Right lobe of liver (tissue), 6 donors: Measurements from ENCODE around the gene FNTB. TPM values are rescaled to one million over a fixed set of nuclear protein-coding genes. Genes with fewer than 3 reads are reported as not detected.
A peak's percentile ranks its signal among the peaks of the same experiment; 100 is the strongest.

Experiments
- ATAC-seq, 4 donors: fragments of 200-7000 bp; cut with Tn5 transposase; one replicate each; pipeline ENCODE4 v1.9.1; 2020; ENCODE audit warnings: mild to moderate bottlenecking in 4 of 4, moderate library complexity in 4 of 4
- DNase-seq, 3 donors: peaks; one replicate each; pipeline ENCODE4 v3.0.0-alpha.2; 2020
- H3K27ac ChIP-seq, 3 donors: fragments of 200-600 bp; one replicate each; pipeline ENCODE4 v1.8.0; 2022
- H3K27me3 ChIP-seq, 2 donors: fragments of 200-600 bp; one replicate each; pipeline ENCODE4 v1.8.0; 2022
- H3K36me3 ChIP-seq, 4 donors: fragments of 200-600 bp; sonication (generic) in 1 of 4; one replicate each; pipeline versions ENCODE4 v1.5.1 to v1.8.0; 2017 to 2022; ENCODE audit warnings: control low read depth in 1 of 4
- H3K4me1 ChIP-seq, 4 donors: fragments of 200-600 bp; sonication (generic) in 1 of 4; one replicate each; pipeline versions ENCODE4 v1.5.1 to v1.8.0; 2017 to 2022; ENCODE audit warnings: control low read depth in 1 of 4
- H3K4me3 ChIP-seq, 3 donors: fragments of 200-600 bp; one replicate each; pipeline ENCODE4 v1.8.0; 2022
- H3K9me3 ChIP-seq, 4 donors: fragments of 200-600 bp; sonication (generic) in 1 of 4; one replicate each; pipeline versions ENCODE4 v1.5.1 to v1.8.0; 2017 to 2022; ENCODE audit warnings: control low read depth in 1 of 4
- POLR2A ChIP-seq: fragments of 450-650 bp; IDR thresholded peaks from one replicate; pipeline ENCODE4 v1.6.1; 2017; ENCODE audit warnings: antibody characterized with exemption, mild to moderate bottlenecking
- WGBS: methylation state at CpG from one replicate; pipeline ENCODE4 v1.1.6; 2018; ENCODE audit warnings: low coverage, low lambda C conversion rate; ENCODE audit not compliant: insufficient coverage; ENCODE audit errors: missing lambda C conversion rate; 5-methylcytosine and 5-hydroxymethylcytosine counted together
- intact Hi-C, 2 donors: fragments of 100-400 bp; cut with DNase I; formaldehyde crosslinking; loops; one replicate each; pipeline versions ENCODE4 v1.11.2 to v1.14.1; 2022
- total RNA-seq, 6 experiments: library from RNA; depleted of rRNA in 2 of 6; stranded (reverse); fragments of >200 nt in 2 of 6; fragmentation: NEBNext Ultra II Directional in 3 of 6; extraction: Animal tissue kit (Norgen Biotek cat#: 25700) in 3 of 6; gene quantifications; one replicate each; pipeline versions ENCODE4 v1.1.0 to v1.2.4, GENCODE V29; 2016 to 2023
- TF ChIP-seq, protein P1 (sequence below), 4 donors: fragments of 200-600 bp in 3 of 4; fragments of 450-650 bp in 1 of 4; IDR thresholded peaks; one replicate each; pipeline versions ENCODE4 v1.5.1 to v1.8.0; 2016 to 2022; ENCODE audit warnings: antibody characterized with exemption in 4 of 4, mild to moderate bottlenecking in 2 of 4
- donor health status: DM: no; HTN: yes; CAD: no.
- donor health status: DM: no; HTN: no; CAD: no.
- donor health status: DM: no; HTN: no; CAD: no.
- donor health status: DM: no; HTN: yes; CAD: no.
- donor health status: DM: no; HTN: yes; CAD: no.

The FNTB gene
- total RNA-seq, 6 experiments from 2014 or later = 6.1 to 19.2 (median 9.0) TPM

DNA sequence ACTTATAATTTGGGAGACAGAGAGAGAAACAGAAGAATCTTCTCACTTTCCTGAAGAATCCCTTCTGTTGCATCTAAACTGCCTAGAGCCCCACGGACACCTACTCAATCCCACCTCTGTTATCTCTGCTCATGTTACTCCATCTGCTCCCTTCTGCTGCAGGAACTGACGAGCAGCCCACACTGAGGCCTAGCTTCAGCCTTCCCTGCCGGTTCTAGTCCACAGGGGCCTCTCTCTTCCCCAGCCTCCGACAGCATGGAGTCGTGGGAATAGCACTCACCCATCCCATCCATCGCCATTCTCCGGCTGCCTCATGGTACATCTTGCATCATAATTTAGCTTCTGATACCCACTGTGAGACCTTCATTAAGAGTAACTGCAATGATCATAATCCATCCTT is 18.5 kb upstream of the FNTB start:
- Histone ChIP-seq H3K27ac (no peak overlapping the region), H3K36me3 (no peaks in the 10 kb centered on the region), H3K27me3 (no peaks in the 10 kb centered on the region), H3K9me3 (no peaks in the 10 kb centered on the region), H3K4me1 (peaks cover 0 to 7% (median 0%) of the 10 kb centered on the region in 4 donors), H3K4me3 (no peak overlapping the region)
- TF ChIP-seq, protein P1, sequence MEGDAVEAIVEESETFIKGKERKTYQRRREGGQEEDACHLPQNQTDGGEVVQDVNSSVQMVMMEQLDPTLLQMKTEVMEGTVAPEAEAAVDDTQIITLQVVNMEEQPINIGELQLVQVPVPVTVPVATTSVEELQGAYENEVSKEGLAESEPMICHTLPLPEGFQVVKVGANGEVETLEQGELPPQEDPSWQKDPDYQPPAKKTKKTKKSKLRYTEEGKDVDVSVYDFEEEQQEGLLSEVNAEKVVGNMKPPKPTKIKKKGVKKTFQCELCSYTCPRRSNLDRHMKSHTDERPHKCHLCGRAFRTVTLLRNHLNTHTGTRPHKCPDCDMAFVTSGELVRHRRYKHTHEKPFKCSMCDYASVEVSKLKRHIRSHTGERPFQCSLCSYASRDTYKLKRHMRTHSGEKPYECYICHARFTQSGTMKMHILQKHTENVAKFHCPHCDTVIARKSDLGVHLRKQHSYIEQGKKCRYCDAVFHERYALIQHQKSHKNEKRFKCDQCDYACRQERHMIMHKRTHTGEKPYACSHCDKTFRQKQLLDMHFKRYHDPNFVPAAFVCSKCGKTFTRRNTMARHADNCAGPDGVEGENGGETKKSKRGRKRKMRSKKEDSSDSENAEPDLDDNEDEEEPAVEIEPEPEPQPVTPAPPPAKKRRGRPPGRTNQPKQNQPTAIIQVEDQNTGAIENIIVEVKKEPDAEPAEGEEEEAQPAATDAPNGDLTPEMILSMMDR (IDR thresholded peaks at IDR 0.05) = no peak
- TF ChIP-seq POLR2A = no peak
- intact Hi-C loops = no loop called here
- WGBS = 93% methylated on average over 6 of the region's 7 CpGs
- no peak for ATAC-seq
- no peak for DNase-seq

DNA sequence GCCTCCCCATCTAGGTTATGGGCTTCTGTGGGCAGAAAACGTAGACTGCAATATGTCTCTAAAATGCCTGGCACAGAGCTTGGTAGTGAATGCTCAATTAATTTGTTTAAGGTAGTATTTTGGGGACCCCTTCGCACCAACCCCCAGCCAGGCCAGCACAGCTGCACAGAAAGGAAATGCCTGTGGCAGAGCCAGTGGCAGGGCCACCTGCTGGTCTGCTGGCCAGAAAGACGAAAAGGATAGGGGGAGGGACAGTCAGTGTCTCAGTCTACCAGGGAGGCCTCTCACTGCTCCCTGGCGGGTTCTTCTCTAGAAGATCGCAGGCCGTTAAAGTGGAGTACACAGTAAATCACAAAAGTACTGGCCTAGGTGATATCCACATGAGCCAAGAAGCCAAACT is 18.0 kb upstream of the FNTB start:
- Histone ChIP-seq H3K36me3 (no peaks in the 10 kb centered on the region), H3K27ac (no peak overlapping the region), H3K9me3 (no peaks in the 10 kb centered on the region), H3K4me1 (peaks cover 0 to 7% (median 0%) of the 10 kb centered on the region in 4 donors), H3K4me3 (no peak overlapping the region), H3K27me3 (no peaks in the 10 kb centered on the region)
- intact Hi-C loops = no loop called here
- TF ChIP-seq, protein P1 (IDR thresholded peaks at IDR 0.05) = no peak
- no peak for TF ChIP-seq POLR2A
- 78% methylated on average over 6 of the region's 6 CpGs for WGBS
- ATAC-seq (no peak), DNase-seq (no peak)

DNA sequence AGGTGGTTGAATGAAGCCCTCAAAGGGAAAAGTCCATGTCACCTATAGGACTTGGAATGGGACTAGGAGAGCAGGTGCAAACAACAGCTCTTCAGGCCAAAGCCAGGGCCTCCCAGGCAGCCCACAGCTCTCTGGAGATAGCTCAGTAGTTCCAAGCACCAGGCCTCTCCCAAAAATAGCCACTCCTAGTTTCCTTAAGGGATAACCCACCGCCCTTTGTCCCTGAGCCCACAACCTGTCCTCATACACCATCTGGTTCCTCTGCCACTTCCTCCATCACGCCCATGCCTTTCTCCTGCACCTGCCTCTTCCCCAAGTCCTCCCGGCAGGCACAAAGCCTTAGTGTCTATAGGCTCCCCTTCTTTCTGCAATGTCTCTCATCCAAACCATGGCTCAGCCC is 16.7 kb upstream of the FNTB start:
- Histone ChIP-seq H3K9me3 (no peaks in the 10 kb centered on the region), H3K27me3 (no peaks in the 10 kb centered on the region), H3K36me3 (no peaks in the 10 kb centered on the region), H3K4me1 (peaks cover 0 to 7% (median 0%) of the 10 kb centered on the region in 4 donors), H3K4me3 (no peak overlapping the region), H3K27ac (no peak overlapping the region)
- ATAC-seq = no peak
- TF ChIP-seq, protein P1 (IDR thresholded peaks at IDR 0.05) = no peak
- no peak for TF ChIP-seq POLR2A
- 79% methylated on average over 3 of the region's 3 CpGs for WGBS
- DNase-seq = no peak
- intact Hi-C loops = no loop called here

DNA sequence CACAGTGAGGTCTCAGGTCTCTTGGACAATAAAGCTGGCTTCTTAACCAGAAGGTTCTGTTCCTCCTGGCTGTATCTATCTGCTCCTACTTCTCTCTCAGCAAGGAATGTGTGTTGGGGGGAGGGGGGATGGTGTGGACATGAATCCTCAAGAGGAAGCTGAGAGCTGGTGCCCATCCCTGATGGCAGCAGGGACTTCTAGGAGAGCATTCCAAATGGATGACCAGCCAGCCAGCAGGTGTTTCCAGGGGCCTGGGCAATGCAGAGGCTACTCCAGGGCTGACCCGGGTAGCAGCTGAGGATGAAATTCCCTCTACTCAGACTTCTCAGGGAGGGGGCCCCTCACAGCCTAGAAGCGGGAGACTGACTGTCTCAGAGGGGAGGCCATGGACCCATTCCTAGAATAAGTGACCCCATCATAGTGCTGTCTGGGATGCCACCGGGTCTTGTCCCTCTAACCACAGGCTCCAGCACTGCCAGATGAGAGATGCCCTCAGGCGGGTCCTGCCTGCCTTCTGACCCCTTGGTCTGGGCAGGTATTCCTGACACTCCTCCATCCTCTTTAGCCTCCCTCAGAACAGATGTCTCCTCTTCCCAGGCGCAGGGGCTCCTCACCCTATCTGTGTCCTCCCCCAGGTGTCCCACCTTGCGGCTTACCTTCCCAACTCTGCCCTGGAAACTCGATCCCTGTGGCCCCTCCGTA is 15.8 kb upstream of the FNTB start:
- Histone ChIP-seq H3K36me3 (no peaks in the 10 kb centered on the region), H3K4me3 (peak overlapping the region; percentile 54 to 68 (median 67)), H3K27ac (no peak overlapping the region), H3K4me1 (peaks cover 0 to 7% (median 0%) of the 10 kb centered on the region in 4 donors), H3K27me3 (no peaks in the 10 kb centered on the region), H3K9me3 (no peaks in the 10 kb centered on the region)
- DNase-seq (no peak), ATAC-seq (peak in 2 of 4 donors; percentile 5 to 19)
- no peak for TF ChIP-seq POLR2A
- TF ChIP-seq, protein P1 (IDR thresholded peaks at IDR 0.05) = no peak
- intact Hi-C loops = no loop called here
- 49% methylated on average over 4 of the region's 8 CpGs for WGBS
